MM.1S (cell line): ENCODE data around the gene DTX1.

ENCODE experiments used
- EZH2 ChIP-seq: fragments of 300-600 bp; sonication (generic); optimal IDR thresholded peaks from 2 replicates; pipeline ENCODE3; 2017; ENCODE audit warnings: low read depth, mild to moderate bottlenecking, antibody characterized with exemption, low read length, mixed read lengths
- TF ChIP-seq, protein P1 (sequence below): fragments of 300-600 bp; sonication (generic); IDR thresholded peaks from 2 replicates; pipeline ENCODE4 v1.5.1; 2016; ENCODE audit warnings: antibody characterized with exemption, low read length, mixed read lengths

DNA sequence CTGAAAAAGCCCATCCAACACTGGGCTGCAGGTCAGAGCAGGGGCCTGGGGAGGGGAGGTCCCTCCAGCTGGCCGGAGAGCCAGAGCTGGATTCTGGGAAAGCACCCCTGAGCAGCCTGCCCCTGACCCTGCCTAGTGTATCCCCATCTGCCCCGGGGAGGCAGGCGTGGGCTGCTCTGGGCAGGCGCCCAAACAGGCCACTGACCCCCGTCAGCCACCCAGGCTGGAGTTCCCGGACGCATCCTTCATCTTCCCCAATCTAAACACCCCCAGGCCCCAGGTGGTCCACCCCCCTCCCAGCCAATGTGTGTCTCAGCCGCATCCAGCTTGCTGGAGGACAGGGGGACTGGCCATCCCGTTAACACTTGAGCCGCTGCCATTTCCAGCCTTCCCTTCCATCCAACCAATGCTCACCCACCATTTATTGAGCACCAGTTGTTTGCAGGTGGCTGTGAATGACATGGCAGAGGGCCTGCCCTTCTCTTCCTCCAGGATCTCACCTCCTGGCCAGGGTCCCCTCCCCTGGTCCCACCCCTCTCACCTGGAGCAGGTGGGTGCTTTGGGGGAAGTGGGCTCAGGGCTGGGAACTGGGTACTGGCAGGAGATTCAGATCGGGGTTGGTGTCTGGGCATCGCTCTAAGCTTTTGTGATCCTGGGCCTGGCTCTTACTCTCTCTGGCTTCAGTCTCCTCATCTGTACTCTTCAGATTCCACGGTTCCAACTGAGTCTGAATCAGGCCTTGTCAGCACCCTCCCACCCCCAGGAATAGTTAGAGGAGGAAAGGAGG is 743 bp upstream of the DTX1 start:
- TF ChIP-seq EZH2: no peak
- TF ChIP-seq, protein P1, sequence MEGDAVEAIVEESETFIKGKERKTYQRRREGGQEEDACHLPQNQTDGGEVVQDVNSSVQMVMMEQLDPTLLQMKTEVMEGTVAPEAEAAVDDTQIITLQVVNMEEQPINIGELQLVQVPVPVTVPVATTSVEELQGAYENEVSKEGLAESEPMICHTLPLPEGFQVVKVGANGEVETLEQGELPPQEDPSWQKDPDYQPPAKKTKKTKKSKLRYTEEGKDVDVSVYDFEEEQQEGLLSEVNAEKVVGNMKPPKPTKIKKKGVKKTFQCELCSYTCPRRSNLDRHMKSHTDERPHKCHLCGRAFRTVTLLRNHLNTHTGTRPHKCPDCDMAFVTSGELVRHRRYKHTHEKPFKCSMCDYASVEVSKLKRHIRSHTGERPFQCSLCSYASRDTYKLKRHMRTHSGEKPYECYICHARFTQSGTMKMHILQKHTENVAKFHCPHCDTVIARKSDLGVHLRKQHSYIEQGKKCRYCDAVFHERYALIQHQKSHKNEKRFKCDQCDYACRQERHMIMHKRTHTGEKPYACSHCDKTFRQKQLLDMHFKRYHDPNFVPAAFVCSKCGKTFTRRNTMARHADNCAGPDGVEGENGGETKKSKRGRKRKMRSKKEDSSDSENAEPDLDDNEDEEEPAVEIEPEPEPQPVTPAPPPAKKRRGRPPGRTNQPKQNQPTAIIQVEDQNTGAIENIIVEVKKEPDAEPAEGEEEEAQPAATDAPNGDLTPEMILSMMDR: no peak
